Heart left ventricle (tissue), 16 donors: ENCODE measurements around the gene CLEC16A. TPM values are rescaled to one million over a fixed set of nuclear protein-coding genes. Genes with fewer than 3 reads are reported as not detected.
A peak's percentile ranks its signal among the peaks of the same experiment; 100 is the strongest.

Experiments used
- ATAC-seq, 4 donors: fragments of 200-7000 bp; cut with Tn5 transposase; one replicate each; pipeline ENCODE4 v1.9.1; 2020 to 2022; ENCODE audit warnings: moderate library complexity in 4 of 4, mild to moderate bottlenecking in 3 of 4, moderate number of reproducible peaks in 1 of 4
- DNase-seq, 5 donors: peaks; one replicate each; pipeline ENCODE4 v3.0.0-alpha.2; 2020
- H3K27ac ChIP-seq, 12 donors: fragments of 200-600 bp; sonication (generic) in 4 of 12; one replicate each; pipeline versions ENCODE4 v1.5.0 to v1.8.0; 2016 to 2022; ENCODE audit warnings: mild to moderate bottlenecking in 2 of 12
- H3K27me3 ChIP-seq, 9 donors: fragments of 200-600 bp; sonication (generic) in 2 of 9; one replicate each; pipeline versions ENCODE4 v1.5.1 to v1.8.0; 2016 to 2022; ENCODE audit warnings: mild to moderate bottlenecking in 3 of 9
- H3K36me3 ChIP-seq, 9 donors: fragments of 200-600 bp; sonication (generic) in 2 of 9; one replicate each; pipeline versions ENCODE4 v1.5.0 to v1.8.0; 2018 to 2022; ENCODE audit warnings: mild to moderate bottlenecking in 2 of 9
- H3K4me1 ChIP-seq, 12 donors: fragments of 200-600 bp; sonication (generic) in 4 of 12; one replicate each; pipeline versions ENCODE4 v1.5.0 to v1.8.0; 2016 to 2022; ENCODE audit warnings: mild to moderate bottlenecking in 3 of 12
- H3K4me3 ChIP-seq, 12 donors: fragments of 200-600 bp; sonication (generic) in 4 of 12; one replicate each; pipeline versions ENCODE4 v1.5.0 to v1.8.0; 2017 to 2022; ENCODE audit warnings: mild to moderate bottlenecking in 9 of 12, moderate library complexity in 4 of 12
- H3K9me3 ChIP-seq, 12 donors: fragments of 200-600 bp; sonication (generic) in 4 of 12; one replicate each; pipeline versions ENCODE4 v1.5.0 to v1.8.0; 2016 to 2022; ENCODE audit warnings: mild to moderate bottlenecking in 1 of 12
- CTCF ChIP-seq, 12 donors: fragments of 200-600 bp; sonication (generic) in 4 of 12; IDR thresholded peaks; one replicate each; pipeline versions ENCODE4 v1.5.0 to v1.8.0; 2018 to 2022; ENCODE audit warnings: antibody characterized with exemption in 12 of 12, mild to moderate bottlenecking in 5 of 12
- POLR2A ChIP-seq, 2 donors: fragments of 450-650 bp; IDR thresholded peaks; one replicate each; pipeline ENCODE4 v1.6.1; 2017; ENCODE audit warnings: antibody characterized with exemption in 2 of 2, mild to moderate bottlenecking in 2 of 2, moderate library complexity in 2 of 2
- whole genome bisulfite sequencing, 4 donors: extraction: QIAGEN DNeasy Blood & Tissue Kit in 2 of 4; methylation state at CpG; one replicate each; pipeline versions ENCODE4 v1.1.5 to v1.1.7; 2013 to 2018; 5-methylcytosine and 5-hydroxymethylcytosine counted together
- intact Hi-C, 10 donors: fragments of 100-400 bp; cut with DNase I; formaldehyde crosslinking; loops; one replicate each; pipeline versions ENCODE4 v1.11.1 to v1.14.2; 2022
- polyA plus RNA-seq, 2 donors: library from polyadenylated mRNA; stranded (reverse); fragments of 200-250 nt; gene quantifications; one replicate each; pipeline ENCODE4 v1.2.3, GENCODE V29; 2013
- total RNA-seq, 9 donors: library from RNA; depleted of rRNA in 2 of 9; stranded (reverse); fragments of >200 nt in 2 of 9; fragmentation: NEBNext Ultra II Directional in 3 of 9; extraction: Animal tissue kit (Norgen Biotek cat#: 25700) in 3 of 9; gene quantifications; one replicate each; pipeline versions ENCODE4 v1.1.0 to v1.2.4, GENCODE V29; 2016 to 2023
- donor health status: ischemic (EF 13 %, LVEDD 7.1; RV severe dilation, severe dysfunction).
- donor health status: healthy with polysubstance abuse.
- donor health status: DM: no; HTN: yes; CAD: no.
- donor health status: DM: no; HTN: no; CAD: no.
- donor health status: ischemic (EF 25% LVEDD 6.9; RV normal size, moderate dysfunction).
- donor health status: ischemic (EF 25% LVEDD 5.7; RV mildly dilated, moderate dysfunction).
- donor health status: healthy.
- donor health status: DM: yes; HTN: yes; CAD: no.
- donor health status: ischemic (EF 35%, LVEDD 5.7; RV mildly dilated, moderate dysfunction).
- donor health status: nonischemic (EF 11% LVEDD 7.7; RV severe dilation, severe dysfunction).
- donor health status: DM: yes; HTN: yes; CAD: no.
- donor health status: PGD.
- donor health status: ischemic (EF 29% LVEDD 5.4; RV normal size, mild dysfunction).
- donor health status: nonischemic (EF 23%, LVEDD 6.1; RV moderate dilation, normal function).

Gene CLEC16A
- total and polyA plus RNA-seq, 11 donors, result 13.8 to 41.1 (median 23.7) TPM

- no peaks in the 10 kb centered on the region for H3K27me3 ChIP-seq
- H3K9me3 ChIP-seq, result peaks cover 0 to 1% (median 0%) of the 10 kb centered on the region in 12 donors
- DNase-seq (no peak), ATAC-seq (peak; percentile 15 to 79 (median 54))
- no peaks in the 10 kb centered on the region for H3K36me3 ChIP-seq
- intact Hi-C loops, result loop anchor here in 5 of 10 donors (1.0 to 10.0 kb wide), 5 partner anchors 27 to 250 kb away; partner anchors contain the start of gene SOCS1 (in 2 of the 5)
- H3K4me1 ChIP-seq, result peaks cover 9 to 64% (median 44%) of the 10 kb centered on the region in 12 donors
- no peak overlapping the region for H3K4me3 ChIP-seq
- H3K27ac ChIP-seq, result peak overlapping the region in 7 of 12 donors; percentile 20 to 78 (median 45)
- TF ChIP-seq POLR2A (IDR thresholded peaks at IDR 0.05), result no peak
- WGBS, 4 donors, result 22 to 34% (median 31%) methylated on average over 7 of the region's 7 CpGs
Measured at GRCh38 chr16:11105038-11105903, 160.9 kb downstream of the CLEC16A start.

DNA sequence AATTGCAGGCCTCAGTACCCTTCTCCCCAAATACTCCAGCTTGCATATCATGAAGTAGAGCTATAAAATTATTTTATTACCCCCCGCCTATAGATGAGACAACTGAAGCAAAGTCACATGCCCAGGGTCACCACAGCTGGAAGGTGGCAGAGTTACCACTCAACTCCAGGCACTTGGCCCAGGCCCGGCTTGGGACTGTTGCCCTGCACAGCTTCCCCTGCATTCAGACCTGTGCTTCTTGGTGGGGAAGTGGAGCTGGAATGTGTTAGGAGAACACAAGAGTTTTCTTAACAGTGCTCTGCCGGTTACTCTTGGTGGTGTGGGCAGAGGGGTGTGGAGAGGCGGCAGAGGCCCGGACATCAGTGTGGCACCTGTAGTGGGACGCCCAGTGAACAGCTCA, 162.4 kb downstream of the CLEC16A start:
- DNase-seq (no peak), ATAC-seq (peak in 2 of 4 donors; percentile 31 to 33)
- H3K27me3 ChIP-seq, result no peaks in the 10 kb centered on the region
- WGBS, 4 donors, result 79 to 89% (median 83%) methylated on average over 6 of the region's 6 CpGs
- peaks cover 0 to 15% (median 3%) of the 10 kb centered on the region in 12 donors for H3K9me3 ChIP-seq
- intact Hi-C loops, result loop anchor here in 5 of 10 donors (10.0 kb wide), 4 partner anchors 58 to 248 kb away; partner anchors contain the start of gene SOCS1 (in 2 of the 5)
- no peak overlapping the region for H3K4me3 ChIP-seq
- no peak for TF ChIP-seq CTCF (IDR thresholded peaks at IDR 0.05)
- no peak for TF ChIP-seq POLR2A (IDR thresholded peaks at IDR 0.05)
- H3K36me3 ChIP-seq, result no peaks in the 10 kb centered on the region
- H3K4me1 ChIP-seq, result peaks cover 4 to 49% (median 32%) of the 10 kb centered on the region in 12 donors
- H3K27ac ChIP-seq, result no peak overlapping the region

DNA sequence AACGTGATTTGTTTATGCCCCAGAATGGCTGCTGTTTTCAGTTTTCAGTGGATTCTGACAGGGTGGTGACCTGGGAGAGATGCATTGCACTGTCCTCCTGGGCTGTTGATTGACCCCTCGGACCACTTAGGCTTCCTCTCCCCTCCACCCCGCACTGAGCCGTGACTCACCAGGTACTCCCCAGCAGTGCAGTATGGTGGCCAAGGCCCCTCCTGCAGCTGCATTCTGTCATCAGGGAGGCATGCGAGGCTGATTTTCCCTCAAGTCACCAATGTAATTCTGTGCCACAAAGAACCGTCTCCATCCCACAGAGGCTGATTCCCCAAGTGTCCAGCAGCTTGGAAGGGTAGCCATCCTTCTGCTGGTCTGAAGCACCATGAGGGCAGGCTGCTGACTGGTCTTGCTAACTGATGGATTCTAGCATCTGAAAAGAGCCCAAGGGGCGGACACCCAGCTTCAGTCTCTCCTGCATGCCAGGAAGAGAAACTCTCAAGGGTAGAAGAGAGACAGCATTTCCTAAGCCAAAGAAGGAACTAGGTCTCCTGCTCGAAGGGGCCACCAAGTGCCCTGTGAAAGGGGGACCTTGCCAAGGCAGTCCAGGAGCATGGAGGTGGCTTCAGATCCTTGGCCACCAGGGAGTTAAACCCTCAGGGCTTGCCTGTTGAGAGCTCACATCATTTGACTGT, 163.6 kb downstream of the CLEC16A start:
- Histone ChIP-seq H3K9me3 (peaks cover 0 to 15% (median 3%) of the 10 kb centered on the region in 12 donors), H3K4me1 (peaks cover 0 to 38% (median 22%) of the 10 kb centered on the region in 12 donors), H3K36me3 (no peaks in the 10 kb centered on the region), H3K4me3 (no peak overlapping the region), H3K27ac (no peak overlapping the region), H3K27me3 (no peaks in the 10 kb centered on the region)
- TF ChIP-seq POLR2A (IDR thresholded peaks at IDR 0.05), result no peak
- TF ChIP-seq CTCF (IDR thresholded peaks at IDR 0.05), result no peak
- WGBS, 4 donors, result 92 to 94% (median 94%) methylated on average over 6 to 8 of the region's 8 CpGs
- no peak for ATAC-seq
- DNase-seq, result no peak
- intact Hi-C loops, result loop anchor here in 5 of 10 donors (10.0 kb wide), 4 partner anchors 57 to 247 kb away; partner anchors contain the start of gene SOCS1 (in 2 of the 5)

DNA sequence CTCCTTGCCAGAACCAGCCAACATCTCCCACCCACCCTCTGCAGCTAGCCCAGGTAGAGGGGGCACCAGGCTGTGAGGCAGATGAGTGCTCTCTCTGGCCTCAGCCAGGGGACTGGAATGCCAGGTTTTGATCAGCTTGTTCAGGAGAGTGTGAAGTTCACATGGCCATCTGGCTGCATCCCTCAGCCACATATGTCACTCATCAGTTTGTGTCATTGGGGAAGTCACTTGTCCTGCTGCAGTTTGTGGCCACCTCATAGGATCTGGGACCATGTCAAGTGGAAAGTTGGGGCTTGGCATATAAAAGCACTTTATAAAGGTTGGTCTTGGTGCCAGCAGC, 164.1 kb downstream of the CLEC16A start:
- ATAC-seq, result no peak
- Histone ChIP-seq H3K36me3 (no peaks in the 10 kb centered on the region), H3K9me3 (peaks cover 0 to 15% (median 3%) of the 10 kb centered on the region in 12 donors), H3K4me3 (no peak overlapping the region), H3K4me1 (peaks cover 0 to 33% (median 20%) of the 10 kb centered on the region in 12 donors), H3K27ac (no peak overlapping the region), H3K27me3 (no peaks in the 10 kb centered on the region)
- TF ChIP-seq POLR2A (IDR thresholded peaks at IDR 0.05) (no peak), CTCF (IDR thresholded peaks at IDR 0.05) (no peak)
- no peak for DNase-seq
- intact Hi-C loops, result loop anchor here in 5 of 10 donors (10.0 kb wide), 4 partner anchors 56 to 246 kb away; partner anchors contain the start of gene SOCS1 (in 2 of the 5)
